IPS-18c (cell line): ENCODE results near the gene SCAMP1.
A peak's percentile ranks its signal among the peaks of the same experiment; 100 is the strongest.
"Not testable (repeated sequence)": the region's sequence is repeated elsewhere in the genome, so short reads cannot be mapped to it uniquely, and the experiment has no call there.

ENCODE experiments used
- H3K4me3 ChIP-seq: 2 replicates; pipeline ENCODE4 v1.7.0; 2013; ENCODE audit warnings: low read depth, mild to moderate bottlenecking, low read length, moderate library complexity; ENCODE audit not compliant: insufficient read depth
- H3K9me3 ChIP-seq: one replicate; pipeline ENCODE4 v1.6.1; 2013; ENCODE audit warnings: mild to moderate bottlenecking, low read length, moderate library complexity; ENCODE audit not compliant: control insufficient read depth, insufficient read depth

Gene SCAMP1

DNA sequence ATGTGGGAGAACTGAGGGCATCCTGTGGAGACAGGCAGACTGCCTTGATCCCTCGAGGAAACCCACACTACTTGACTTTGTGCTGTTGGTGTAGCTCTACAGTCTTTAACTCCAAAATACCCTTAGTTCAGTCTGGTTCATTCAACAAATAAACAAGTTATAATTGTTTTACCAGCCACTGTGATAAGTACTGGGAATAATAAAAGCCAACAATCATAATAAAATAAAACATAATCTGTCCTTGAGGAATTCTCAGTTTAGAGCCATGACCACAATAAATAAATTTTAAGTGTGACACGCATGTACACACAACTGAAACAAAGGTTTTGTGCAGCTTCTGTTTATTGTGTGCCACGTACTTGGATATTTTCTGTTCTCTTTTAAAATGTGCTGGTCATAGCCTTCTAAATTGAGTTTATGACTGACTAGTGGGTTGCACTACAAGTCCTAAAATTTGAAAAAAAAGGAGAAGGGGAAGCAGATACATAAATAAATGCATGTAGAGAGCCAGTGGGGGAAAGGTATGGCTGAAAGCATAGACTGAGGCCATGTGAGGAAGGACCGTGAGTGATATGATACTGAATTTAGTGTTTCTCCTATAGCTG, 6.2 kb upstream of the SCAMP1 start:
- H3K9me3 ChIP-seq, result no peaks in the 10 kb centered on the region
- H3K4me3 ChIP-seq, result no peak overlapping the region

DNA sequence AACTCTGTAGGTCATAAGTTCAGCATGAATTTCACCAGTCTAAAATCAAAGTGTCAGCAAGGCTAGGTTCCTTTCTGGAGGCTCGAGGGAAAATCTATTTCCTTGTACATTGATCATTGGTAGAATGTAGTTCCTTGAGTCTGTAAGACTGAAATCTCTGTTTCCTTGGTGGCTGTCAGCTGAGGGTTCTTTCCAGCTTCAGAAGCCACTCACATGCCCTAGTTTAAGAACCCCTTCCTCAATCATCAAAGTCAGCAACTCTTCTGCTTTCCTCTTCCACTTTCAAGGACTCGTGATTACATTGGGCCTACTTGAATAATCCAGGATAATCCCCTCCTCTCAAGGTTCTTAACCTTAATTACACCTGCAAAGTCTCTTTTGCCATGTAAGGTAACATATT, 4.9 kb upstream of the SCAMP1 start:
- Histone ChIP-seq H3K4me3 (no peak overlapping the region), H3K9me3 (no peaks in the 10 kb centered on the region)

DNA sequence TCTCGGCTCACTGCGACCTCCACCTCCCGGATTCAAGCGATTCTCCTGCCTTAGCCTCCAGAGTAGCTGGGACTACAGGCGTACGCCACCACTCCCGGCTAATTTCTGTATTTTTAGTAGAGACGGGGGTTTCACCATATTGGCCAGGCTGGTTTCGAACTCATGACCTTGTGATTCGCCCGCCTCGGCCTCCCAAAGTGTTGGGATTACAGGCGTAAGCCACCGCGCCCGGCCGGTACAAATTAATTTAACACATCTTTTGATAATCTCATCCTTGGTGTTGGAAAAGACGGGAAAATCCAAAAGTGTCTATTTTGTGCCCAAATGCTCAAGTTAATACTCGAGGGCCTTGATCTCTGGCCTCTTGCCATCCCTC, 974 bp upstream of the SCAMP1 start:
- H3K9me3 ChIP-seq, result not testable (repeated sequence)
- H3K4me3 ChIP-seq, result peak overlapping the region; percentile 100; the same call in 1 of the 2 replicates

DNA sequence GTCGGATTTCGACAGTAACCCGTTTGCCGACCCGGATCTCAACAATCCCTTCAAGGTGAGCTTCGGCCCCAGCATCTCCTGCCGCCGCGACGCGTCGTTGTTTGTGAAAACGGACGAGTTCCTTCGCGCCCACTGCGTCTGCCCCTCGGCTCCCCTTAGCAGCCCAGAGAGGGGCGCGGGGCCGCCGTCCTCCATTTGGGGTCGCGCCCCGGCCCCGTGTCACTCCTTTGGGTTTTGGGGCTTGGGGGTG, 182 bp downstream of the SCAMP1 start:
- Histone ChIP-seq H3K4me3 (peak overlapping the region; percentile 100), H3K9me3 (peaks cover 5% of the 10 kb centered on the region)

DNA sequence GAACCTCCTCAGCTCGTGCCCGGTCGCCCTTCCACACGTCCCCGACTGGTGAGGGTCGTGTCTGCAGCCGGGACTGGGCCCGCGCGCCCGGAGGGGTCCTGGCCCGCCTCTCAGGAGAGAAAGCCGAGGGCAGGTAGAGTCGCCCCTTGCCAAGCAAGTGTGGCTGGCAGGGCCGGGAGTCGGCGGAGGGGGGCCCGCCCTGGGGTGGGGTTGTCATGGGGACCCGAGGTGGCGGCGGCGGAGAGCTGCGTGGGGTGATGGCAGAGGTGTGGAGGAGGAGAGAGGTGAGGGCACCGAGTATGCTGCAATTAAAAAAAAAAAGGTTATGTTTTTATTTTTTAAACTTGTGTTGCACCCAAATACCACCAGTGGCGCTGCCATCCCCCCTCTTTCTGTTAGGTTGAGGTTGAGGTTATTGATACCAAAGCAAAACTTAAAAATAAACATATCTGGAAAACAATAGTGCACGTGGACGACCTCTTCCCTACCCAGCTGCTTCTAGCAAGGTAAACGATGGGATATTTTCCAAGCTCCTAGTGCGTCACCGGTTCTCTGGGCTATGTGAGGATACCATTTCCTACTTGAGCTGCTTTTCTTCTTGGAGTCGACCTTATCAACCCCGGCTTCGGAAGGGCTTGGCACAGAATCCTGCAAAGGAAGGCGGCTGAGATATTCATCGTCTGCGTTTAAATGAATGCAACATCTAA, 660 bp downstream of the SCAMP1 start:
- H3K4me3 ChIP-seq, result peak overlapping the region; percentile 100

DNA sequence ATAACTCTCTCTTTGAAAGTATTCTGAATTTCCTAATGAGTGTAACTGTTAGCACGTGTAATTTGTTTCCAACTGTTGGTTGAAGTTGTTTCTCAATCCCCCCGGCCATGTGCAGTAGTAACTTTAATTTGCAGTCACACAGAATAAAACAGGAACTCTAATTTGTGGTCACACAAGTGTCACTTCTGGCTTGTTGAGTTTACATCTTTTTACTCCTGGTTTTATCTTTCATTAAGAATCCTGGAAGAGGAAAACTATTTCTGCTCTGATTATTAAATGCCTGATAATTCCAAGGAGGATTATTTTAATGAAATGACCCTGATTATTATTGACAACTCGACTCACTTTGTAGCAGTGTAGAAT, 1.2 kb downstream of the SCAMP1 start:
- Histone ChIP-seq H3K4me3 (peak overlapping the region; percentile 100), H3K9me3 (peaks cover 5% of the 10 kb centered on the region)

More for the DNA sequence above, 660 bp downstream of the SCAMP1 start:
- H3K9me3 ChIP-seq, result peaks cover 5% of the 10 kb centered on the region

DNA sequence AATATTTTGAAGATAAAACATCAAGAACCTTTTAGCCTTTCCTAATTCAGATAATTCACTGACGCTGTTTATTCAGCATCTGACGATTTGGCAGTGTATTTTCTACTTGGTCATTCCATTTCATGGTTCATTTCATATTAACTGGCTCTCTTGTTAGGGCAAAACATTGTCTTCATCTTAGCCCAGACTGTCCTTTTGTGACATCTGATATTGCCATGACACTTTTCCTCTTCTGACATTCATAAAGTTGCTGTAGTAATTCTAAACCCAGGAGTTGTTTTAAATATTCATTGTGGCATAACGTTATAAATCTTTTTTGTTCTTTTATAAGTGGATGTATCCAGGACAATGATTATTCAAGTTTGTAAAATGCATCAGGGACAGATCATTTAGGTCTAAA, 1.8 kb downstream of the SCAMP1 start:
- H3K9me3 ChIP-seq, result peaks cover 5% of the 10 kb centered on the region
- no peak overlapping the region for H3K4me3 ChIP-seq

DNA sequence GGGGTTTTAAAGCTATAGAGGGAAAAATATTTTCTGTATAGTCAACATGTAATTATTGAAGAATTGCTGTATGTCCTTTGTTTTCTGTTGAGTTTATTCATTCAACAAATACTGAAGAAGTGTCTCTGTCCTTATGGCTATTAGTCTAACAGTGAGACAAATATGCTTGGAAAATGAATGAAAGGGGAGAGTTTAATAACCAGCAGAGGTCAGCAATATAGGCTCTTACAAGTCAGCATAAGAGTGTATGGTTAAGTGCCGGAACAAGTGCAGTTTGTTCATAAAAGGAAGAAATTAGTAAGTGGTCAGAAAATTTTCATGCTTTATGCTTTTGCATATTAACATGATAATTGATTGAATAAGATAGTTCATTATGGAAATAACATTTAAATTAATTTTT, 3.6 kb downstream of the SCAMP1 start:
- peaks cover 5% of the 10 kb centered on the region for H3K9me3 ChIP-seq
- no peak overlapping the region for H3K4me3 ChIP-seq

DNA sequence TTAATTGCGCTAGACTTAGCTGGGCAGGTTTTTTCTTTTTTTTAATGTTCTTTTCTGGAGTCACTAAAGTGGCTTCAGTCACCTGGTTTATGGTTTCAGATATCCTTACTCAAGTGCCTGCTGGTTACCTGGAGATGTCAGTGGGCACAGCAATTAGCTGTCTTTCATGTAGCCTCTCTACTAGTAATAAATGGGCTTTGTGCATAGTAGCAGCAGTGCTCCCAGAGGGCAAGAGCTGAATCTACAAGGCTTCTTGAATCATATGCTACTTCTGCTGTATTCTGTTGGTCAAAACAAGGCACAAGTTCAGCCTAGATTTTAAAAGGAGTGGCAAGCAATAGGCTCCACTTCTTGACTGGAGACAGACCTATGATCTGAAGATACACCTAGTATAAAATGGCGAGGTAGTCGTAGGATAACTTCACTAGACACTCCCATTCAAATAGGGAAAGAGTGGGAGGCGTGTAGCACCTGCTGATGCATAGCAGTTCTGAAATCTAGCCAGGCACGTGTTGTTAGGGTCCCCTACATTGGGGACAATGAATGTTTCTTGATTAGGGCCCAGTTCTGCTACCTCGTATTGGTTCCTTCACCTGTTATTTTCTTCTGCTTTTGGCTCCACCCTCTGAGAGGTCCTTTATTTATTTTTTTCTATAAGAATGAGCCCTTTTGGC, 7.0 kb downstream of the SCAMP1 start:
- no peaks in the 10 kb centered on the region for H3K9me3 ChIP-seq
- no peak overlapping the region for H3K4me3 ChIP-seq

DNA sequence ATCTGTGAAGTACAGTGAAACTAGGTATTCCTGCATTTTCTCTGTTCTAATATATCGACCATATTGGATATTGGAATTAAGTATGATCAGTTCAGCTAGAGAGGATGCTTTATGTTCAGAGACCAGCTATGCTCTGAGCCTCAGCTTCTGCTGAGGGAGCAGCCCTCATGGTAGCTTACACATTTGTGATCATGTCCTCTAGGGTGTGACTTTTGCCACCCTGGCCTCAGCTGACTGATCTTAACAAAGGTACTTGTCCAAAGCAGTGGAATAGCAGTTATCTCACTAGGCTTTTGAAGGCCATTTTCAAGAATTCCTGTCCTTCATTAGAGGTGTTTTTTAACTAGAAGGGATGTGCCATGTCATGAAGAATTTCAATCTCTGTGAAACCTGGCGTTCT, 9.3 kb downstream of the SCAMP1 start:
- no peaks in the 10 kb centered on the region for H3K9me3 ChIP-seq
- no peak overlapping the region for H3K4me3 ChIP-seq

DNA sequence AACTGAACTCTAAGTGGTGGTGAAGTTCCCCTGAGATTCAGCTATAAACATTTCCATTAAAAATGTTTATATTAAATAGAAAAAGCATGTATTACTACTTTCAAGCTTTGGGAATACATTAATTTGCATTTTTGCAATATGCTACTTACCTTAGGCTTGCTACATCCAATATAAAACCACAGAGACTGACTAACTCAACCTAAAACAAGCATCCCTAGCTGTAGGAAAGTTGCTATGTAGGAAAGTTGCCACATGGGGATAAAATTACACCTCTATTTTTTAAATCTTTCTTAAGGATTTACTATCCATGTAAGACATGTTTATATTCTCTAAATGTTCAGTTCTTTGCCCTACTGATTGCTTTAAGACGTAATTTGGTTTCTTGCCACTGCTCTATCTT, 12.8 kb downstream of the SCAMP1 start:
- Histone ChIP-seq H3K4me3 (no peak overlapping the region), H3K9me3 (no peaks in the 10 kb centered on the region)

DNA sequence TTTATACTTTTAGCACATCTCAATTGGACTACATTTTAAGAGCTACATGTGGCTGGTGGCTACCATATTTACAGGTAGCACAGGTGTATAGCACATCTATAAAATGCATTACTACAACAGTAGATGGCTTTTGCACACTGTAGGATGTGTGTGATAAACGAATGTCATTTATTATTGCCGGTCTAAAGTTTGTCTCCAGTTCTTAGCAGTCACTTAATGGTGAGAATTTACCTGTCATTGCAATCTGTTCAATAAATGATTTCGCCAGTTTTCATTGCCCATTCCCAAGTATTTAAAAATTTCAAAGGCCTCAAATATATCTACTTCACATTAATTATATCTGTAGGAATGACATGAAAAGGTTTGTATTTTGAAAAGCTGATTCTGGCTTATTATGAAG, 15.9 kb downstream of the SCAMP1 start:
- Histone ChIP-seq H3K4me3 (no peak overlapping the region), H3K9me3 (no peaks in the 10 kb centered on the region)

DNA sequence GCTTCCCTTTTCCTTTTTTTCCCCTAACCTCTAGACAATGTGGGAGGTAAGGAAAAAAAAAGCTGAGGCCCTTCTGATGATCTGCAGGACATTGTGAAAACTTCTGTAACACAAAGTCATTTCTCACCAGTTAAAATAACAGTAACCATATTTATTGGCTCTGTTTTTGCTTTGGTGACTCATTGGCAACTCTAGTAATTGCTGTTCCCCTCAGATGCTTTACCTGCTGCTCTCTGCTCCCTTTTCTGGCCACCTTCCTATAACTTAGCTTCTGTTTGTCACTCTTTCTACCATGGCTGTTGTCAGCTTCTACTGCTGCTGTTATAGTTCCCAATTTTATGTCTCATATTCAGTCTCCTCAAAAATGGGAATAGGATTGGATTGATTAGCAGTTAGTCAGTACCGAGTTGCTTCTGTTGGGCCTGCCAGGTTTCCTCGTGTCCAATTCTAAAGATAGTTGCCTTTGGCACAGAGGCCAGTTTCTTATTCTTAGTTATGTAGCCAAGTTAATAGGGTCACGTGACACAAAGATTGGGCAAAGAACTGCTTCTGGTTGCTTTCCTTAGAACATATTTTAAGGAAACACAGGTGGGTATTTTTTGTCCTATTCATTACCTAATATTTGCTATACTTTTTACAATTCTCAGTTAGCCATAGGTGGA, 16.8 kb downstream of the SCAMP1 start:
- Histone ChIP-seq H3K4me3 (no peak overlapping the region), H3K9me3 (no peaks in the 10 kb centered on the region)

DNA sequence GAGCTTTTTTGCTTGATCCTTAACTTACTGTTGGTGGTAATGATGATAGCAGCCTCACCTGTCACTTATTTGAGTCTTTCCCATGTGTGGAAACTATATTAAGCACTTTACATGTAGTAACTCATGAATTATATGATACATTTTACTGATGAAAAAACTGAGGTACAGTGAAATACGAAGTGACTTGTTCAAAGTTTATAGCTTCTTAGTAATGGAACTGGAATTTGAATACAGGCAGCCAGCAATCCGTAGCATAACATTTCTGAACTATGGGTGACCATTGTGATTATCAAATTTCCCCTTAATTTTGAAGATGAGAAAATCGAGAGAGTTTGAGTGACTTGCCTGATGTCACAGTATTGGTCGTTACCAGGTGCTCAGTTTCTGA, 17.3 kb downstream of the SCAMP1 start:
- H3K4me3 ChIP-seq, result no peak overlapping the region
- no peaks in the 10 kb centered on the region for H3K9me3 ChIP-seq

DNA sequence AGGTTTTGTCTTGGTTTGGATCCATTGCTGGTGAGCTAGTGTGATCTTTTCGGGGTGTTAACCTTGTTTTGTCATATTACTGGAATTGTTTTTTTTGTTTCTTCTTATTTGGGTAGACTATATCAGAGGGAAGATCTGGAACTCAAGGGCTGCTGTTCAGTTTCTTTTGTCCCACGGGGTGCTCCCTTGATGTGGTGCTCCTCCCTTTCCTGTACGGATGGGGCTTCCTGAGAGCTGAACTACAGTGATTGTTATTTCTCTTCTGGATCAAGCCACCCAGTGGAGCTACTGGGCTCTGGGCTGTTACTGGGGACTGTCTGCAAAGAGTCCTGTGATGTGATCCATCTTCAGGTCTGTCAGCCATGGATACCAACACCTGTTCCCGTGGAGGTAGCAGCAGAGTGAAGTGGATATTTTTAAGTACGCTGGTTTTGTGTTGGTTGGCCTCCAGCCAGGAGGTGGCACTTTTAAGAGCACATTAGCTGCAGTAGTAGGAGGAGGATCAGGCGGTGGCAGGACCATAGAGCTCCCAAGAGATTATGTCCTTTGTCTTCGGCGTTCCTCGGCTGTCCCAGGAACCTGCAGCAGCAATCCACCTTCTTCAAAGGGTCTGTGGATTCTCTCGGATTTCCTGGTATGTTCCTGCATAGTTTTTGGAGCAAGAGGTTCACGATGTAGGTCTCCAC, 27.2 kb downstream of the SCAMP1 start:
- Histone ChIP-seq H3K9me3 (peaks cover 4% of the 10 kb centered on the region), H3K4me3 (no peak overlapping the region)

DNA sequence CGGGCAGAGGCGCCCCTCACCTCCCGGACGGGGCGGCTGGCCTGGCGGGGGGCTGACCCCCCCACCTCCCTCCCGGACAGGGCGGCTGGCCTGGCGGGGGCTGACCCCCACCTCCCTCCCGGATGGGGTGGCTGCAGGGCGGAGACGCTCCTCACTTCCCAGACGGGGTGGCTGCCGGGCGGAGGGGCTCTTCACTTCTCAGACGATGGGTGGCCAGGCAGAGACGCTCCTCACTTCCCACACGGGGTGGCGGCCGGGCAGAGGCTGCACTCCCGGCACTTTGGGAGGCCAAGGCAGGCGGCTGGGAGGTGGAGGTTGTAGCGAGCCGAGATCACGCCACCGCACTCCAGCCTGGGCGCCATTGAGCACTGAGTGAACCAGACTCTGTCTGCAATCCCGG, 30.9 kb downstream of the SCAMP1 start:
- H3K4me3 ChIP-seq, H3K9me3 ChIP-seq: not testable (repeated sequence)

DNA sequence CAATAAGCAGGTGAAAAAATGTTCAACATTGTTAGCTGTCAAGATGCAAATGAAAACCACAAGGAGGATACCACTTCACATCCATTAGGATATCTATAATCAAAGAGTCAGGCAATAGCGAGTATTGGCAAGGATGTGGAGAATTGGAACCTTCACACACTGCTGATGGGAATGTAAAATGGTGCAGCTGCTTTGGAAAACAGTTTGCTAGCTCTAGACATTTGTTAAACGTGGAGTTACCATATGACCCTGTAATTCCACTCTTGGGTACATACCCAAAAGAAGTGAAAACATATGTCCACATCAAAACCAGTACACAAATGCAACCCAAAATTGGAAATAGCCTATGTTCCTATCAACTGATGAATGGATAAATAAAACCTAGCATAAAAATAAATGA, 37.4 kb downstream of the SCAMP1 start:
- no peaks in the 10 kb centered on the region for H3K9me3 ChIP-seq

DNA sequence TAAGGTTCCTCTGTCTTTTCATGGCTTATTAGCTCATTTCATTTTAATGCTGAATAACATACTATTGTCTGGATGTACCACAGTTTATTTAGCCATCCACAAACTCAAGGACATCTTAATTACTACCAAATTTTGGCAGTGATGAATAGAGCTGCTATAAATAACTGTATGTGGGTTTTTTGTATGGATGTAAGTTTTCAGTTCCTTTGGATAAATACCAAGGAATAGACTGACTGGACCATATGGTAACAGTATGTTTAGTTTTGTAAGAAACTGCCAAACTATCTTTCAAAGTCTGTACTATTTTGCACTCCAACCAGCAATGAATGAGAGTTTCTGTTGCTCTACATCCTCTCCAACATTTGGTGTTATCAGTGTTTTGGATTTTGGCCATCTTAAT, 38.7 kb downstream of the SCAMP1 start:
- no peaks in the 10 kb centered on the region for H3K9me3 ChIP-seq
- no peak overlapping the region for H3K4me3 ChIP-seq

More for the DNA sequence above, 37.4 kb downstream of the SCAMP1 start:
- no peak overlapping the region for H3K4me3 ChIP-seq
